PC-3 (cell line): ENCODE results near the gene PTS.

Experiments used
- CTCF ChIP-seq: fragments of 300-600 bp; sonication (generic); conservative IDR thresholded peaks from 2 replicates; pipeline ENCODE4 v1.5.1; 2017; ENCODE audit warnings: antibody characterized with exemption, low read depth, mild to moderate bottlenecking, low read length
- EZH2 ChIP-seq: fragments of 300-600 bp; sonication (generic); IDR thresholded peaks from one replicate; pipeline ENCODE4 v1.6.1; 2017; ENCODE audit warnings: antibody characterized with exemption, mild to moderate bottlenecking, low read length; ENCODE audit not compliant: unreplicated experiment
- EZH2phosphoT487 ChIP-seq: fragments of 300-600 bp; sonication (generic); IDR thresholded peaks from 2 replicates; pipeline ENCODE4 v1.6.1; 2018; ENCODE audit warnings: mild to moderate bottlenecking, antibody characterized with exemption, low read length, borderline replicate concordance

GRCh38 chr11:112221274-112221835, 4.9 kb upstream of the PTS start:
- TF ChIP-seq CTCF = no peak
- no peak for TF ChIP-seq EZH2
- no peak for TF ChIP-seq EZH2phosphoT487
